ENCODE results near the gene XAGE2.

The XAGE2 gene

DNA sequence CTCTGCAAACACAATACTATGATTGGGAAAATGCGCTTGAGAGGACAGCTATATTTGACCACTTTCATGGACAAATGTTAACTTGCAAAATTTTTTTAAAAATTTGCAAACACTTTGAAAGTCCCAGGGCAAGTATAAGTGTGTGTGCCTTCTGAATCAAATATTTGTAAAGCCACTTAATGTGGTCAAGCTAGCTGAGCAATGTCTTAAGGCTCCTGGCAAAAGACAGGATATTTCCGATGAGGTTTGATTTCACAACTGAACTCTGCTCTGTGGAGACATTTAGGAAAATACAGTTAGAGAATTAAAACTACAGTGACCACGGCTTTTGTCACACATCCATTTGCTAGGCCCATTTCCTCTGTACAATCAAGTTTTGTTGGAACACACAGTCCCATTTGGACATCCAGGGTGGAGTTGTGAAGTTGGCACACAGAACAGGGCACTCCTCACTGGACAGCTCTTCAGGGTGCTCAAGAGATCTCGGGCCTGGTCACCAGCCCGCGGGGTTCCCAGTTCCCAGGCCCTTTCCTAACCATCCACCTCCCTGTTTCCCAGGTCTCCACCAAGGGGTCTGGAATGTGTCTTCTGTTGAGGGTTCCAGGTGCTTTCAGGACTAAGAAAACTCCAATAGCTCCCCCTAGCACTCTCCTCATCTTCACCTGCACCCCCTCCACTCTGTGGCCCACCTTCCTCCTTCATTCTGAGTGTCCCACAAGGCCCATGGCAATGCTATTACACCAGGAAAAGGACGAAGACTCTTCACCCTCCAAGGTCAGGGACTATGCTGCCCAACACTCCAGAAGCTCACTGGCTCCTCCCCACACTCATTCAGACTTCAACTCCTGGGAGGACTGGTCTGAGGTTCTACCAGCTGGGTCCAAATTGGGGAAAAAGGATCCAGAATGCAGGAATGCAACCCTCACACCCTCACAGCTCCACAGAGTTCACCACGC lies 41.9 kb downstream of the XAGE2 start:
- TF ChIP-seq, protein P1, sequence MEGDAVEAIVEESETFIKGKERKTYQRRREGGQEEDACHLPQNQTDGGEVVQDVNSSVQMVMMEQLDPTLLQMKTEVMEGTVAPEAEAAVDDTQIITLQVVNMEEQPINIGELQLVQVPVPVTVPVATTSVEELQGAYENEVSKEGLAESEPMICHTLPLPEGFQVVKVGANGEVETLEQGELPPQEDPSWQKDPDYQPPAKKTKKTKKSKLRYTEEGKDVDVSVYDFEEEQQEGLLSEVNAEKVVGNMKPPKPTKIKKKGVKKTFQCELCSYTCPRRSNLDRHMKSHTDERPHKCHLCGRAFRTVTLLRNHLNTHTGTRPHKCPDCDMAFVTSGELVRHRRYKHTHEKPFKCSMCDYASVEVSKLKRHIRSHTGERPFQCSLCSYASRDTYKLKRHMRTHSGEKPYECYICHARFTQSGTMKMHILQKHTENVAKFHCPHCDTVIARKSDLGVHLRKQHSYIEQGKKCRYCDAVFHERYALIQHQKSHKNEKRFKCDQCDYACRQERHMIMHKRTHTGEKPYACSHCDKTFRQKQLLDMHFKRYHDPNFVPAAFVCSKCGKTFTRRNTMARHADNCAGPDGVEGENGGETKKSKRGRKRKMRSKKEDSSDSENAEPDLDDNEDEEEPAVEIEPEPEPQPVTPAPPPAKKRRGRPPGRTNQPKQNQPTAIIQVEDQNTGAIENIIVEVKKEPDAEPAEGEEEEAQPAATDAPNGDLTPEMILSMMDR (IDR thresholded peaks at IDR 0.05; ENCODE audit: extremely low read depth, missing control alignments) = no peak
- no peak for DNase-seq (ENCODE audit: low spot score)

DNA sequence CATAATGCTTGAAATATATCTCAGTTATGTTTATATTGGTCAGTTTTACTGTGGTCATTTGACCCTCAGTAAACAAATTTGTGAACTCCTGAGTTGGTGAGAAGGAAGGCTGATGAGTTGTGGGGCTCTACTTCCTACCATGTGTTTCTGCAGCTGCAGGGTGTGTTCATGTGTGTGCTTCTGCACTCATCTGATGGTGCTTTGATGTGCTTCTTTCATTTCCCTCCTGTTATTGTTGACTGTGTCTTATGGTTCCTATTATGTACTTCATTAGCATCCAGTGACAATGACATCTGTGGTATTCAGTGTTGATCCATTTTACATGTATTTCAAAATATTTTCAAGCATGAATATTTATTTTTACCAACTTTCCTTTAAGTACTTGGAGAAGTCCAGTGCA lies 46.5 kb downstream of the XAGE2 start:
- no peak for DNase-seq (ENCODE audit: low spot score)
- TF ChIP-seq, protein P1 (IDR thresholded peaks at IDR 0.05; ENCODE audit: extremely low read depth, missing control alignments) = no peak

DNA sequence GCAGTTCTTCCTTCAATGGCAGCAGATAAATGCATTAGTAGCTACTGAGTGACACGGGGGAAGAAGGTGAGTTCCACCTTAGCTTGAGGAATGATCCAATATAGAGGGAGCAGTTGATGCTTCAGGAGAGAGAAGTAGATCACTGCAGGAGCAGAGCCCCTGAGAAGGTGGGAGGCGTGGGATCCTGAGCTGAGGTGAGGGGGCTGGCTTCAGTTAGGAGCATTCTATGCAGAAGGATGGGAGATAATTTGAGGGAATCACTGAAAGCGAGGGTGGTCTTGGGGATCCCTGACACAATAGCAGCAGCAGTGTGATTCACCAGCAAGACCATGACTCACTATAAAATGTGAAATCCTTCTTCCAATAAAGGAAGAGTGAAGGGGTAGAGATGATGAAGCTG lies 48.0 kb downstream of the XAGE2 start:
- TF ChIP-seq, protein P1 (IDR thresholded peaks at IDR 0.05; ENCODE audit: extremely low read depth, missing control alignments) = no peak

DNA sequence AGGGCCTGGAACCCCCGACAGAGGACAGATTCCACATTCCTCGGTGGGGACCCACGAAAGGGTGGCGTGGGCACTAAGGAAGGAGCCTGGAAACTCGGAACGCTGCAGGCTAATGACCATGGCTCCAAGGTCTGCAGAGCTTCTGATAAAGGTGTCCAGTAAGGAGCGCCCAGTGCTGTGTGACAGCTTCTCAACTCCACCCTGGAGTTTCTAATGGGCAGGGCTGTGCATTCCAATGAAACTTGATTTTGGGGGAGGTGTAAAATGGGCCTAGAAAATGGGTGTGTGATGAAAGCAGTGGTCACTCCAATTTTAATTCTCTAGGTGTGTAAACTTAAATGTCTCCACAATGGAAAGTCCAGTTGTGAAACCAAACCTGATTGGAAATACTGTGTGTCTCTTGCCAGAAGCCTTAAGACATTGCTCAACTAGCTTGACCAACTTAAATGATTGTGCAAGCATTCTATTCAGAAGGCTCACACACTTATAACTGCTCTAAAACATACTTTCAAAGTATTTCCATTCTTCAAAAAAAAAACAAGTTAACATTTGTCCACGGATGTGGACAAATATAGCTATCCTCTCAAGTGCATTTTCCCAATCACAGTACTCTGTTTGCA lies 52.1 kb downstream of the XAGE2 start:
- no peak for DNase-seq (ENCODE audit: low spot score)
- TF ChIP-seq, protein P1 (IDR thresholded peaks at IDR 0.05; ENCODE audit: extremely low read depth, missing control alignments) = no peak

More for the DNA sequence above, 48.0 kb downstream of the XAGE2 start:
- no peak for DNase-seq (ENCODE audit: low spot score)

DNA sequence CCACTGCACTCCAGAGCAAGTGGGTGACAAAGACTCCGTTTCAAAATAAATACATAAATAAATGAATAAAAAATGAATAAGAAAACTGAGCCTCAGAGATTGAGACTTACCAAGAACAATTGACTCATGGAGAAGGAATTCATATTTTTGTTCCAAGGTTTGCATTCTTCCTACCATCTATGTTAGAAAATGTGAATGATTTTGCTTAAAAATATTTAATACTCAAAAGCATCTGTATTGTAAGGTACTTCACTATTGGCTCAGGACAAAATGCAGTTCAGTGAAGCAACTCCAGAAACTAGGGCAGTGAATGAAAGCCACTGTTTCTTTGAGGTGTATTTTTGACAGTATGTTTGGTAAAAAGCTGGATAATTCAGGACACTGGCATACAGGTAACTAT lies 54.1 kb downstream of the XAGE2 start:
- DNase-seq (ENCODE audit: low spot score) = no peak
- TF ChIP-seq, protein P1 (IDR thresholded peaks at IDR 0.05; ENCODE audit: extremely low read depth, missing control alignments) = no peak

DNA sequence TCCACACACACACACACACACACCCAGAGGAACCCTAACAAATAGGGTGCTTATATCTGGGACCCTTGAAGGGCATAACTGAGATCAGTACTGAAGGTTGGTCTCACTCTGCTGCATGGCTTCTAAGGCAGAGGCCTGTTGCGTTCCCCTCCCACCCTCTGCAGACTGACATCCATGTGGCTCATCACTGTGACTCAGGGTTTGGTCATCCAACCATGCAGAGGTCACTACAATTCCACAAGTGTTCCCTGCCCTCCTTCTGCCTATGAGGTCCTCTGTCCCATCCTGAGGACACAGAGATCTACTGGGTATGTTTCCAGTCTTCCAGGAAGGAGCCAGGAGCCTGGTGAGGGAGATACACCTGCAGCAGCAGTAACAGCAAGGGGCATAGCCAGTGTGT lies 55.8 kb downstream of the XAGE2 start:
- TF ChIP-seq, protein P1 (IDR thresholded peaks at IDR 0.05; ENCODE audit: extremely low read depth, missing control alignments) = no peak
- no peak for DNase-seq (ENCODE audit: low spot score)

All from GM20000 (cell line).